Spinal cord (tissue), 10 donors: Measurements from ENCODE around the gene GBP1. TPM values are rescaled to one million over a fixed set of nuclear protein-coding genes. Genes with fewer than 3 reads are reported as not detected.
A peak's percentile ranks its signal among the peaks of the same experiment; 100 is the strongest.
"Not testable (repeated sequence)": the region's sequence is repeated elsewhere in the genome, so short reads cannot be mapped to it uniquely, and the experiment has no call there.

Source experiments
- DNase-seq, 6 donors: peaks; one replicate each; pipeline versions ENCODE4 v3.0.0 to v3.0.0-alpha.2; 2013 to 2015; ENCODE audit warnings: low spot score in 6 of 6, low read depth in 4 of 6
- H3K27ac ChIP-seq: one replicate; pipeline ENCODE4 v1.5.1; 2013; ENCODE audit warnings: low read depth, low read length, control low read depth
- H3K27me3 ChIP-seq: one replicate; pipeline ENCODE4 v1.6.1; 2013; ENCODE audit warnings: low read length; ENCODE audit not compliant: control insufficient read depth, insufficient read depth
- H3K36me3 ChIP-seq: one replicate; pipeline ENCODE4 v1.6.1; 2013; ENCODE audit warnings: low read length; ENCODE audit not compliant: control insufficient read depth, insufficient read depth
- H3K4me1 ChIP-seq: one replicate; pipeline ENCODE4 v1.6.1; 2013; ENCODE audit warnings: low read length; ENCODE audit not compliant: control insufficient read depth, insufficient read depth
- H3K4me3 ChIP-seq: one replicate; pipeline ENCODE4 v1.5.1; 2013; ENCODE audit warnings: low read depth, low read length, control low read depth
- H3K9me3 ChIP-seq: one replicate; pipeline ENCODE4 v1.6.1; 2013; ENCODE audit warnings: low read length; ENCODE audit not compliant: control insufficient read depth, insufficient read depth
- WGBS: methylation state at CpG from one replicate; pipeline ENCODE4 v1.1.5; 2013; ENCODE audit warnings: missing lambda C conversion rate; ENCODE audit not compliant: insufficient coverage; 5-methylcytosine and 5-hydroxymethylcytosine counted together
- polyA plus RNA-seq, 2 donors: library from polyadenylated mRNA; unstranded; fragments of 120-200 nt; gene quantifications; one replicate each; pipeline ENCODE4 v1.2.1, GENCODE V29; 2013; ENCODE audit not compliant: insufficient read length in 2 of 2
- total RNA-seq, 2 donors: library from RNA; depleted of rRNA in 1 of 2; stranded (reverse); fragments of 120-200 nt in 1 of 2; fragments of >200 nt in 1 of 2; gene quantifications; one replicate each; pipeline versions ENCODE4 v1.2.3 to v1.2.4, GENCODE V29; 2013 to 2014
- donor health status: healthy.

GBP1 gene
- total and polyA plus RNA-seq, 4 donors, result 1.0 to 15.2 (median 6.3) TPM

GRCh38 chr1:89064632-89065031 lies 376 bp downstream of the GBP1 start:
- no peak for DNase-seq
- Histone ChIP-seq H3K27me3 (no peaks in the 10 kb centered on the region), H3K4me1 (no peaks in the 10 kb centered on the region), H3K9me3 (no peaks in the 10 kb centered on the region), H3K36me3 (no peaks in the 10 kb centered on the region), H3K27ac (peak overlapping the region; percentile 61), H3K4me3 (peak overlapping the region; percentile 31)
- 36% methylated on average over 2 of the region's 4 CpGs for WGBS

GRCh38 chr1:89063094-89063493 lies 1.9 kb downstream of the GBP1 start:
- no peak overlapping the region for H3K4me3 ChIP-seq

GRCh38 chr1:89060091-89060490 lies 4.9 kb downstream of the GBP1 start:
- DNase-seq, result no peak
- Histone ChIP-seq H3K4me3 (no peak overlapping the region), H3K9me3 (no peaks in the 10 kb centered on the region), H3K4me1 (no peaks in the 10 kb centered on the region), H3K27ac (no peak overlapping the region), H3K36me3 (no peaks in the 10 kb centered on the region), H3K27me3 (no peaks in the 10 kb centered on the region)
- WGBS, result 100% methylated on average over 2 of the region's 5 CpGs

More at GRCh38 chr1:89063094-89063493, 1.9 kb downstream of the GBP1 start:
- no peaks in the 10 kb centered on the region for H3K9me3 ChIP-seq
- H3K36me3 ChIP-seq, result no peaks in the 10 kb centered on the region
- H3K27ac ChIP-seq, result no peak overlapping the region
- DNase-seq, result no peak
- H3K4me1 ChIP-seq, result no peaks in the 10 kb centered on the region
- WGBS, result 100% methylated on average over 2 of the region's 3 CpGs
- H3K27me3 ChIP-seq, result no peaks in the 10 kb centered on the region

GRCh38 chr1:89051955-89052312 lies 13.1 kb downstream of the GBP1 start:
- Histone ChIP-seq H3K4me3 (no peak overlapping the region), H3K4me1 (no peaks in the 10 kb centered on the region), H3K27me3 (no peaks in the 10 kb centered on the region), H3K27ac (no peak overlapping the region), H3K36me3 (no peaks in the 10 kb centered on the region), H3K9me3 (no peaks in the 10 kb centered on the region)
- DNase-seq, result no peak
- WGBS, result no CpG with 5 or more reads among the region's 1 CpG

- no peak for DNase-seq
- H3K4me3 ChIP-seq, result no peak overlapping the region
- H3K27me3 ChIP-seq, result no peaks in the 10 kb centered on the region
- 90% methylated on average over 2 of the region's 9 CpGs for WGBS
- no peaks in the 10 kb centered on the region for H3K4me1 ChIP-seq
- H3K27ac ChIP-seq, result no peak overlapping the region
- no peaks in the 10 kb centered on the region for H3K36me3 ChIP-seq
- H3K9me3 ChIP-seq, result no peaks in the 10 kb centered on the region
Observed at GRCh38 chr1:89051300-89051954, 13.6 kb downstream of the GBP1 start.

- Histone ChIP-seq H3K36me3 (no peaks in the 10 kb centered on the region), H3K4me3 (no peak overlapping the region), H3K27ac (no peak overlapping the region), H3K4me1 (no peaks in the 10 kb centered on the region), H3K27me3 (no peaks in the 10 kb centered on the region), H3K9me3 (no peaks in the 10 kb centered on the region)
- WGBS, result 98% methylated on average over 11 of the region's 11 CpGs
- no peak for DNase-seq
Observed at GRCh38 chr1:89050649-89051033, 14.4 kb downstream of the GBP1 start.

- H3K4me1 ChIP-seq, H3K36me3 ChIP-seq, H3K9me3 ChIP-seq, H3K27me3 ChIP-seq, H3K27ac ChIP-seq, H3K4me3 ChIP-seq, DNase-seq: not testable (repeated sequence)
- 91% methylated on average over 9 of the region's 9 CpGs for WGBS
Observed at GRCh38 chr1:89049901-89050648, 14.9 kb downstream of the GBP1 start.

GRCh38 chr1:89049187-89049586 lies 15.8 kb downstream of the GBP1 start:
- no CpG with 5 or more reads among the region's 4 CpGs for WGBS

GRCh38 chr1:89047734-89048133 lies 17.3 kb downstream of the GBP1 start:
- no CpG with 5 or more reads among the region's 3 CpGs for WGBS
- Histone ChIP-seq H3K9me3 (peaks cover 1% of the 10 kb centered on the region), H3K4me1 (no peaks in the 10 kb centered on the region), H3K27ac (no peak overlapping the region), H3K36me3 (no peaks in the 10 kb centered on the region), H3K4me3 (no peak overlapping the region), H3K27me3 (no peaks in the 10 kb centered on the region)
- DNase-seq, result no peak

More at GRCh38 chr1:89049187-89049586, 15.8 kb downstream of the GBP1 start:
- H3K9me3 ChIP-seq, H3K27me3 ChIP-seq, H3K27ac ChIP-seq, H3K36me3 ChIP-seq, H3K4me3 ChIP-seq, H3K4me1 ChIP-seq, DNase-seq: not testable (repeated sequence)
